ENCODE measurements around the gene ZDHHC11B.

ZDHHC11B gene

DNA sequence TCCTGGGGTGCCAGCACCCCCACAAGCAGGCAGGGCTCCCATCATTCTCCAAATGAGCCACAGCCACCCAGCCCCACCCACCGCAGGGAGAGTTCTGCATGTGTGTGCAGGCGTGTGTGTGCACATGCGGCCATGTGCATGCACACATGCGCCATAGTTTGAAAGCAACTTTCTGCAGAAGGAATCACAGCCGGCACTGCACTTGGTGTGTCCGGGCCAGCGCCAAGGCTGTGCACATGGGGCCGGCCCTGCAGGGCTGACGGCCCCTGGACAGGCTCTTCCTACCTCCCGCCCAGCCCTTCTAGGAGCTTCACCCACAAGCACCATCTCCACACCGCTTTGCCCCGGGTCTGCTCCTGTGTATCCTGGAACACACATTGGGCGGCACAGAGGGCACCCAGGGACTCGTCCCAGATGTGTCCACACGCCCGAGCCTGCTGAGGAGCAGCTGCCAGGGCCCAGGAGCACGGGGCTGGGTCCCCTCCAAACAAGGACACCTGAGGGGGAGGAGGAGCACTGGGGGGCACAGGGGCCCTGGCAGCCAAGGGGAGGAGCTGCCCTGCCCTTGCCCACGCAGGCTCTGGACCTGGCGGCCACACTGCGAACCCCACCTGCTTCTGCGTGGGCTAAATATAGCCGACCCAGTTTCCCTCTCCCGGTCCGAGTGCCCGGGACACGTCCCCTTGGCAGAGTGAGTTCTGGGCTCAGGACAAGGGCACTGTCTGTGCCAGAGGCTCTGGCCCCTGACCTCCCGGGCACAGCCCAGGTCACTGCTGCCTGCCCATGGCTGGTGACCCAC is 110.5 kb downstream of the ZDHHC11B start:
- no peak for DNase-seq (ENCODE audit: low read depth, low spot score)

DNA sequence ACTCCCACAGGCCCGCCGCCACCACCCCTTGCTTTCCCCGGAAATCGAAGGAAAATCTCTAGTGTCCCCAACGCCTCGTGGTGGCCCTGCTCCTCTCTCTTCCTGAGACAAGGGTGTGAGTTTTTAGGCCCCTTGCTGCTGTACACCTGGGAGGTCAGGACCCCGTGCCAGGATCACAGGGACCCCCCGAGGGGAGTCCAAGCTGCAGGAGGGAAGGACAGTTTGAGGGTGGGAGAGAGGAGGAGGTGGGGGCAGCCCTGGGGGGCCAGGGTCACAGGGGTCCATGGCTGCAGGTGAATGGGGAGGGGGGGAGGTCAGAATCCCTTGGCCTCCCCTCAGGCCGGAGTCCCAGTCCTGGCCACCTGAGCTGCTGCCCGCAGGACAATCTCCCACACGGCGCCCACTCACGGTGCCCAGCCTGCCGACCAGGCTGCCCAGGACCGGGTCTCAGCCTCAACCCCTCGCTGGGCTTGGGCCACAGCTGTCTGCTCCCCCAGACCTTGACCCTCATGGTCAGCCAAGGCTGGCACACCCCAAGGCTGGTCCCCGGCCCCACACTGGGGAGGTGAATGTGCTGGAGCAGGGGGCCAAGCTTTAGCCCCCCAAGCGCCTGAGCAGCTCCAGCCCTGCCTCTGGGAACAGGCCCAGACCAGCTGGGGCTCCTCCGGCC is 111.2 kb downstream of the ZDHHC11B start:
- no peak for DNase-seq (ENCODE audit: low read depth, low spot score)

DNA sequence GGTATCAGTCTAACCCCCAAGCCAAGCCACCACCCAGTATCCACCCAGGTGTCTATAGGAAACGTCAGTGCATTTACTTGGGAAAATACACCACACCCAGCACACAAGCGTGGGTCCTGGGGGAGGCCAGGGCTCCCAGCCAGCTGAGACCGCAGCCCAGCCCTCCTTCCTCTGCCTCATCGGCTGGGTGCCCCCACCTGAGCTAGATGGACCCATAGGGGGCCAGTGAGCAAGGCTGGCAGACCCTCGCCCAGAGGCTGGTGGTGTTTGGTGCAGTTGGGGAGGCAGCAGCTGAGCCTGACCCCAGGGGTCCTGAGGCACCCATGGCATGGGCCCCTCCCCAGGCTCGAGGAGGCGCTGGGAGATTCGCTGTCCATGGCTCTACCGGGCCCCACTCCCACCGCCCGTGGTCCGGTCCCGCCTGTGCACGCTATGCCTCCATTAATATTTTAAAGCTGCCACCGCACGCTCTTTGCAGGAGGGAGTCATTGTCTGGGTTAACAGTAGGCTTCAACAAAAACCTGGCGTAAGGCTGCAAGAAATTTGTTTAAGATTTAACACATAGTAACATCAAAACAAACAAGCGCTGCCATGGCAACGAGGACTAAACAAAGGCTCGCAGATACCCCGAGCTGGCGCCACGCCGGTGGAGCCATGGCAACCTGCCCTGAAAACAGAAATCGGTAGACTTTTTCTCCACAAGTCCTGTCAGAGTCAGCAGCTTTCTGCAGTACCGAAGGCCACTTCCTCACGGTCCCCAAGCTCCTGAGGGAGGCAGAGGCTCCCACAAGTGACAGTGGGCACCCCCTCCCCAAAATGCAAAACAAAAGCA is 112.0 kb downstream of the ZDHHC11B start:
- DNase-seq (ENCODE audit: low read depth, low spot score), result peak; percentile 78

DNA sequence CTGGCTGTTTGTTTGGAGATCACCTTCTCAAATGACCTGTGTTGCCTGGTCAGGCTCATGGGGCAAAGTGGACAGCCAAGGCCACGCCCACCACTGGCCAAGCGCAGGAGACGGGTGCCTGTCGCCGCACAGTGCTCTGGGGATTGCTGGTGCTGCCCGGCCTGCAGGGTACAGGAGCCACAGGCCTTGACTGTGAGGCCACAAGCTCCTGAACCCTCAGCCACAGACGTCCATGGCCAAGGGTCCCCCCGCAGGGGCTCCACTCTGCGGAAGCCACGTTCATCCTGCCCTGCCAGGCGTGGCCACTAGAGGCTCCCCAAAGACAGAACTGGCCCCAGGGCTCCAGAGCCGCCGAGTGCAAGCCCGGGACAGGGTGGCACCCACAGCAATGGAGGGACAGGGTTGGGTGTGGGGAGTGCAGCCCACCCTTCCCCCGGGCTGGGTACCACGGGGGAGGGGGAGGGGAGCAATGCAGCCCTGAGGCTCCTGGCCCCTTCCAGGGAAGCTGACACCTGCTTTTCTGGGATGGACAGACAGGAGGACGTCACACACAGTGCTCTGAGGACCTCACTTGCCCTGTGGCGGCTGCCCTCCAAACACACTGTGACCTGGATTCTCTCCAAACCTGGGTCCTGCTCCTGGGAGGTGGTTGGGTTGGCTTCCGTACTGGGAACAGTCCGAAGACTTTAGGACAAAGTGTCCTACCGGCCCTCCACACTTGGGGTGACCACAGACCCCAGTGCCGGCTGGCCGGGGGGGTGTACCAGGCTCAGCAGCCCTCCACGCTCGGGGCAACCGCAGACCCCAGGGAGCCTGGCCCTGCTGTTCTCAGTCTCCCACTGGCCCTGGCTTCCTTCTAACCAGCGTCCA is 112.8 kb downstream of the ZDHHC11B start:
- peak; percentile 75 for DNase-seq (ENCODE audit: low read depth, low spot score)

DNA sequence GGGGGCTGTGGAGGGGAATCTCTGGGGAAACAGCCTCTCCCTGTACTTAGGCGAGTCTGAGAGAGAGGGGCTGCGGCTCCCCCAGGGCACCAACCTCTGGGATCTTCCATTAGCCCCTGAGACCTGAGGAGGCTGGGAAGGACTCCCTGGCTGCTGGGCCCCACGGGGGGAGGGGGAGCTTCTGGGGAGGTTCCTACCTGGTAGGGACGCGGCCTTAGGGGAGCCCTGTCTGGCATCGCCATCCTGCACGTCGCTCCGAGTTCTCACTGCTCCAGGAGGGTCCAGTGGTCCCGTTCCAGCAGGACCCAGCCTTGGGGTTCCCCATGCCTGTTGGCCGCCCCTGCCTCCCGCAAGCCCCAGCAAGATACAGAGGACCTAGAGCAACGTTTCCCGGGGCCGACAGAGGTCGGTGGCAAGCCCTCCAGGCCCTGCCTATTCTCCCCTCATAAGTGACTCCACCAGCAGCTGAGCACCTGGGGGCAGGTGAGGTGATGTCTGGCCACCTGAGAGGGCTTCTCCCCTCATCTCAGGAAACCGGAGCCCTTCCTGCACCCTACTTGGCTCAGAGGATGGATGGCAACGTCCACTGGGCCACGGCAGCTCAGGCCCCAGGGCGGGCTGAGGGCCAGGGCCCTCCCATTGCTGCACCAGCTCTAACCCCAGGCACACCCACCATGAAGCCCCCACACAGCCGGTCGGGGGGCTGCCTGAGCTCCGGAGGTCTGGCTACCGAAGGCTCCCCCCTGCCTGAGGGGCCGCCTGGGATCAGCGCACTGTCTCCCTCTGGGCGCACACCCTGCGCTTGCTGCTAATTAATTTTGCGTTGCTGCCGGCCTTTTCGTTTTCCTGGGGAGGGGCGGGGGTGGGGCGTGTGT is 113.9 kb downstream of the ZDHHC11B start:
- no peak for DNase-seq (ENCODE audit: low read depth, low spot score)

DNA sequence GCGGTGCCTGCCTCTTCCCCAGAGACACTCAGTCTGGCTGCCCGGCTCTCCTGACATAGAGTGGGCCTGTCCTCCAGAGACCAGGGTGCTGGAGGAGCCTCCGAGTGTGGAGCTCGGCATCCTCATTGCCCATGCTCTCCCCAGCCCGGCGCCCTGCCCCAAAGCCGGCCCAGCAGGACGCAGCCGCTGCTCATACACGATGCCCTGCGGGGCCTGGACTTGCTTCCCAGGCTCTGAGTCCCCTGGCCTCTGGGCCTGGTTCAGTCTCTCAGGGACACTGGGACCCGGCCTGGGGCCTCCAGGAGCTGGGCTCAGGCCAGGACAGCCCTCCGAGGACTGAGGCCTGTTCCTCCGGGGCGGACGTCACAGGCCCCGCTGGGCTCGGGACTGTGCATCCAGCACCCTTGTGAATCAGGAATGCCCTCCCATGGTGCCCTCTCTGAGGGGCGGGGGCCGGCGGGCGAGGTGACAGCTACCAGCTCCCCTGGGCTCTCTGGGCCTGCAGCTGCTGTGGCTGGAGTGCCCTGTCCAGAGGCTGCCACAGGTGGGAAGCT is 114.6 kb downstream of the ZDHHC11B start:
- DNase-seq (ENCODE audit: low read depth, low spot score), result peak; percentile 42

DNA sequence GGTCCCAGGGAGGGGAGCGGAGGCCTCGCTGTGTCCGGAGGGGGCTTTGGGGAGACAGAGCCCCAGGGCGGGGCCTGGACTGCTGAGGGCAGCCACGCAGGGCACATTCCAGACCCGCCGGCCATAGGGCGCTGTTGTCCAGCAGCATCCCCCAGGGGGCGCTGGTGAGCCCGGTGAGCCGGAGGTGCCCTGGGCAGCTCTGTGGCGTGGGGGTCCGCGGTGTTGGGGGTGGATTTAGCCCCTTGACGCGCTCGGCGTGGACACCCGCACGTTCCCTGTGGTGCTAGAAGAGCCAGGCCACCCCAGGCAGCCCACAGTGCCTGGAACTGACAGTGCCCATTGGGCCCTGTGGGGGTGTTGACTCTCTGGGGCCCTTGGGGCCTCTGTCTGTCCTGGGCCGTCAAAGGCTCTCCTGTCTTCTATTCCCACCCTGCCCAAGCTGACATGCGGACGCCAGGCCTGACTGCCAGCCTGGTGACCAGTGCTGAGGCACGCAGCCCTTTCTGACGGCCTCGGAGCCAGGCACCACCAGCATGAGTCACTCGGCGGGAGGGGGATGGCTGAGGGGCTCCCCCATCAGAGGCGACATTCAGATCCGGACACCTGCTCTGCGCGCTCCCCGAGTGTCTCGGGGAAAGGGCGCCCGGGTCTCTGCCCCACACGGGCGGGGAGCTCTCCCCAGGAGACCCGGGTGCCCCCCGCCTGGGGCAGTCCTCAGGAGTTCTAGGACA is 115.3 kb downstream of the ZDHHC11B start:
- peak; percentile 76 for DNase-seq (ENCODE audit: low read depth, low spot score)

DNA sequence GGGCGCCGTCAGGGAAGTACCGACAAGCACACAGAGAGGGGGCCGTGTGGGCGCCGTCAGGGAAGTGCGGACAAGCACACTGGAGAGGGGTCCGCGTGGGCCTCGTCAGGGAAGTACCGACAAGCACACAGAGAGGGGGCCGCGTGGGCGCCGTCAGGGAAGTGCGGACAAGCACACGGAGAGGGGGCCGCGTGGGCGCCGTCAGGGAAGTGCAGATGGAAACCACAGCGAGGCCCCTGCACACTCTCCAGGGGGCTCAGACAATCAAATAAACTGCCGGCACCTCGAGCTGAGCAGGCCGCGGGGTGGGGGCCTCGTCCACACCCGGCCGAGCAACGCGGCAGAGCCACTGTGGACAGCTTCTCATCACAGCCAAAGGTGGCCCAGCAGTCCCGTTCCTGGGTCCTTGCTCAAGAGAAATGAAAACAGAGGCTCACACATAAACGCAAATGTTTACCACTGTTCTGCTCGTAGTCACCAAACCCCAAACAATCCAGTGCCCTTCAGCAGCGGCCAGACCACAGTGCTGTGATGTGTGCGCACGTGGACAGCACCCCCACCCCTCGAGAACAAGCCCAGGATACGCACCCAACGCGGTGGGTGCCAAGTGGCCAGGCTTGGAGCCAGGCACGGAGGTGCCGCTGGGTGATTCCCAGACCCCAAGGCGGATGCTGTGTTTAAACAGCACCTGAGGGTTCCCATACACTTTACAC is 116.1 kb downstream of the ZDHHC11B start:
- no peak for DNase-seq (ENCODE audit: low read depth, low spot score)

DNA sequence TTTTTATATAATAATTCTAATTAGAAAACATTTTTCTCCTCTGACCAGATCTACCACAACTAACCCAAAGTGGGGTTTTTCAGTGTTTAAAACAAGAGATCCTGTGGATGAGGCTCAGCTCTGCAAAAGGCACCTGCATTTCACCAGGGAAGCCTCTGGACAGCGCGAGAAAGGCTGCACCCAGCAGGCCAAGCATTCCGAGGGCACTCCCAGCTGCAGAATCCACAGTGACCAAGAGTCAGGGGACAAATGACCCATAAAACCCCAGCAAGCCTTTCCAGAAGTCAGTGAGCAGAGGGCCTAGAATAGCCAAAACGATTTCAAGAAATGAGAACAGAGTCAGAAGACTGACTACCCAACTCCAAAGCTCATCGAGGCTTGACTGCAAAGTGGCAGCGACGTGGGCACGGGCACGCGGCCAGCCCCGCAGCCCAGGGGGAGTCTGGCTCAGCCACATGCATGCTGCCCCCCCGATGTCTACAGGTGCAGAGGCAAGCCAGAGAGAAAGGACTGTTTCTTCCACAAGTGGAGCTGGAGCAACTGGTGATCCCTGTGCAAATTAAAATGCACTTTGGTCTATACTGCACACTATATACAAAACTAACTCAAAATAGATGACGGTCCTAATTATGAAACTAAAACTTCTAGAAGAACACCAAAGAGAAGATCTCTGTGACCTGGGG is 117.6 kb downstream of the ZDHHC11B start:
- DNase-seq (ENCODE audit: low read depth, low spot score), result no peak

DNA sequence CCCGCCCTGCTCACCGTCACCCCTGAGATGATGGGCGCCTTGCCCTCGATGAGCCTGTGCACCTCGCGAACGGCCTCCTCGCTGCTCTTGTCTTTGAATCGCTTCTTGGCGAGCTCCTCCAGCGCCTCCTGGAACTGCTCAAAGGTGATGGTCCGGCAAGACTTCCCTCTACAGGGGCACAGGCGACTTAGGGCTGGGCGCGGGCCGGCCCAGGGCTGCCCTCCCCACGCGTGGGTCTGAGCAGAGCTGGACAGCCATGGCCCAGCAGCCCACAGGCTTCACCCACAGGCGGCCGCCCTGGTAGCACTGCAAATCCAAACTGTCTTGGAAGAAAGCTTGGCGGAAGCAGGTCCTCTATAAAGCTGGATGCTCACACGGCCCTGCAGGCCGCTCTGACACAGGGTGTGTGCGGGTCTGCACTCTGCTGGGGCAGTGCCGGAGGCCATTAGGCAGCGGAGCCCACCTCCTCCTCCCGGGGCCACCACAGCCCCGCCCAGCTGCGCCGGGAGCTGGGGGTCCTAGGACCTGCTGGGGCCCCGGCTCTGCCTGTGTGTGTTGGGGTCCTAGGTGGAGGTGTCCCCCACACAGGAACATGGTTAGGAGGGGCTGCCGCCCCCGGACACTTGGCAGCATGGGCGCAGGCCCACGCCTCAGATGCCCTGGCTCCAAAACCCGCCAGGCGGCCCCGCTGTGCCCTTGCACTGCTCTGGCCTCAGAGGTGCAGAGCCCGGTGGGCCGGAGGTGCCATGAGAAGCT is 118.4 kb downstream of the ZDHHC11B start:
- no peak for DNase-seq (ENCODE audit: low read depth, low spot score)

DNA sequence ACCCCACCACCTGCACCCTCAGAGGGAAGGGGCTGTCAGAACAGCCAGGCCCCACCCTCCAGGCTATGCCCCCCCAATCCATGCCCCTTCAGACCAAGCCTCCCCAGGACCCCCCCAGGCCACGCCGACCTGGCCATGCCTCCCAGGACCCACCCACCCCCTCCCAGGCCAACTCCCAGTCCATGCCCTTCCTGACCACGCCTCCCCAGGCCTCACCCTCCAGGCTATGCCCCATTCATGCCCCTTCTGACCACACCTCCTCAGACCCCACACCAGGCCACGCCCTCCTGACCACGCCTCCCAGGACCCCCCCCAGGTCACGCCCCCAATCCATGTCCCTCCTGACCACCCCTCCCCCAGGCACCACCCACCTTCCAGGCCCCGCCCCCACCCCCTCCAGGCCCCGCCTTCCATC is 119.0 kb downstream of the ZDHHC11B start:
- DNase-seq (ENCODE audit: low read depth, low spot score), result no peak

DNA sequence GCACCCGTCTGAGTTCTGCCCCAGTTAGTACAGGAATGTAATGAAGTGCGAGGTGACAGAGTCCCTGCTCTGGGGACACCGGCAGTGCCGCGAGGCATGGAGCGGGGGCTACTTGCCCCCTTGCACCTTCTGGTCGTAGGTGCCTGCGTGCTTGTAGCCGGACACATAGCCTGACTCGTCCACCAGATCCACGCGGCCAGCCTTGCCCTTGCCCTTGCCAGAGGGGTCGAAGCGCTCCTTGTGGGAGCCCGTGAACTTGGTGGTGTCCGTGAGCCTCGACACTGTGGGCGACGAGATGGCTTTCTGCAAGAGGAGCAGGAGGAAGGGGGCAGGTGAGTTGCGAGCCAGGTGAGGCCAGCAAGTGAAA is 119.6 kb downstream of the ZDHHC11B start:
- no peak for DNase-seq (ENCODE audit: low read depth, low spot score)

DNA sequence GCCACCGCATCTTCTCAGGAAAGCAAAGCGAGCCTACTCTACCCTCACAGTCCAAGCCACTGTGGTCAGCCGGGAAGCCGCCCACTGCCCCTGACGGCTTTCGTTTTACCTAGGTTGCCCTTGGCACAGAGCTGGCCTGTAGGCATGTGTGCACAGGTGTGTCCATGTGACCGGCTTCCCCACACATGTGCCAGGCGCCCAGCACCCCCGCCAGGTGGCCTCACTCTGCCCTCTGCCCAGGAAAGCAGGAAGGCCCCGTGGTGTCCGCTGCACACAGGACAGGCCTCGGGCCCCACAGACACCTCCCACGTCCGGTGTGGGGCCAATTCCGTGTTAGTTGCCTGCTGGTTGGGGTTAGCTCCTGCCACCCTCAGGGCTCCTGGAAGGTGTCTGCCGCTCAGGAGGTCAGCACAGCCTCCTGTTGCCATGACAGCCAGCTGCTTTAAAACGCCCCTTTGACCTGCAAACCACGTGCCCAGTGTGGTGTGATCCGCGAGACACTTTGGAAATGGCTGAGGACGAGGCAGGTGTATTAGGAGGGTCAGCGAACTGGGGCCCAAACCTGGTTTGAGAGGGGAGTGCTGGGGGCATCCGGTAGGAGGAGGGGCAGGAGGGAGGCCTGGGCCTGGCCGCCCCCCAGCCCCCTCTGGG is 120.1 kb downstream of the ZDHHC11B start:
- DNase-seq (ENCODE audit: low read depth, low spot score), result no peak

DNA sequence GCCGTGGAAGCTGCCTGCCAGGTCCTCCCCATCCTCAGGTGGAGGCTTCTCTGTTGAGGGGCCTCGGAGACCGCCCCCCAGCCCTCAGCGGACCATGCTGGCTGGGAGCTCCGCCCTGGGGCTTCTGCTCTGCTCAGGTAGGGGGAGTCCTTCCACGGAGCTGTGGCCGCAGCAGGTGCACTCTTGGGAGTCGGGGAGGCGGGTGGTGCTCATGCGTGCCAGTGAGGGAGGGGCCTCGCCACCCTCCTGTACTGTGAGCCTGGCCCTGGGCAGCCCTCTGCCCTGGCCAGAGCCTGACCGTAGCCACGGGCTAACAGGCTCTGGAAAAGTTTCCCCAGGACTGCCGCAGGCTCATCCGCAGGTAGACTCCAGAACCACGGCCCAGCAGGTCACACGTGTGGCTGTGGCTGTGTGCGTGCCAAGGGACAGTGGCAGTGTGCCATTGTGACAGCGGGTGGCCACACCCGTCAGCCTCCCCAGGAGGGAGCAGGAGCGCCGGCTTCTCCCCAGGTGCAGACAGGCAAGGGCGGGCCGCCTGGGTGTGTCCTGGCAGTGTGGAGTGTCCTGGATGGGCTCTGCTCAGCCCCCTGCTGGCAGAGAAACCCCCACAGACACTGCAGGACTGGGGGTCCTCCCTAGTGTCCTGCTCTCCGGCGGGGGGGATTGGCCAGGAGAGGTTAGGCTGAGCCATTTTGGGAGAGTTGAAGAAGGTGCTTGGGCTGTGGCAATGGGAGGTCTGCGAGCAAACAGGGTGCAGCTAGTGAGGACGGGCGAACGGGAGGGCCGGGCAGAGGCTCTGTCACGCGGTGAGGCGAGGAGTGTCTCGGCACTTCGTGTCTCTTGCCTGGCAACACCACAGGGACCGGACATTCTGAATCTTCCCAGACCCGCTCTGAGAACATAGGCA is 120.8 kb downstream of the ZDHHC11B start:
- DNase-seq (ENCODE audit: low read depth, low spot score), result no peak

DNA sequence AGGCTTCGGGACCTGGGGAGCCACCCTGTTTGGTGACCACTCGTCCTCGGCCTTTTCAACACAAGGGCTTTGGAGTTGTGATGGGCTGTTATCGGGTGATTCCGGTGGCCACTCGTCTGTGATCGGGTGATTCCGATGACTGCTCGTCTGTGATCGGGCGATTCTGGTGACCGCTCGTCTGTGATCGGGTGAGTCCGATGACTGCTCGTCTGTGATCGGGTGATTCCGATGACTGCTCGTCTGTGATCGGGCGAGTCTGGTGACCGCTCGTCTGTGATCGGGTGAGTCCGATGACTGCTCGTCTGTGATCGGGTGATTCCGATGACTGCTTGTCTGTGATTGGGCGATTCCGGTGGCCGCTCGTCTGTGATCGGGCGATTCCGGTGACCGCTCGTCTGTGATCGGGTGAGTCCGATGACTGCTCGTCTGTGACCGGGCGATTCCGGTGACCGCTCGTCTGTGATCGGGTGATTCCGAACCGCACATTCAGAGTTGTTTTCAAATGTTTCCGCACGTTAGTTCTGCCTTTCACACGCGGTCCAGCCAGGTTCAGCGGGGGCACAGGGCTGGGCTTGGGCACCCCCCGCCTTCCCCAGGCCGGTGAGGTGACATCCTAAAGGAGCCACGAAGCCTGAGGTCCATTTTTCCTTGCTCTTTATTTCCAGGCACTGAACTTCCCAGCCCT is 121.6 kb downstream of the ZDHHC11B start:
- DNase-seq (ENCODE audit: low read depth, low spot score), result no peak
